ENCODE data around the gene PDCD1LG2.
"Not testable (repeated sequence)": the region's sequence is repeated elsewhere in the genome, so short reads cannot be mapped to it uniquely, and the experiment has no call there.

Gene PDCD1LG2

DNA sequence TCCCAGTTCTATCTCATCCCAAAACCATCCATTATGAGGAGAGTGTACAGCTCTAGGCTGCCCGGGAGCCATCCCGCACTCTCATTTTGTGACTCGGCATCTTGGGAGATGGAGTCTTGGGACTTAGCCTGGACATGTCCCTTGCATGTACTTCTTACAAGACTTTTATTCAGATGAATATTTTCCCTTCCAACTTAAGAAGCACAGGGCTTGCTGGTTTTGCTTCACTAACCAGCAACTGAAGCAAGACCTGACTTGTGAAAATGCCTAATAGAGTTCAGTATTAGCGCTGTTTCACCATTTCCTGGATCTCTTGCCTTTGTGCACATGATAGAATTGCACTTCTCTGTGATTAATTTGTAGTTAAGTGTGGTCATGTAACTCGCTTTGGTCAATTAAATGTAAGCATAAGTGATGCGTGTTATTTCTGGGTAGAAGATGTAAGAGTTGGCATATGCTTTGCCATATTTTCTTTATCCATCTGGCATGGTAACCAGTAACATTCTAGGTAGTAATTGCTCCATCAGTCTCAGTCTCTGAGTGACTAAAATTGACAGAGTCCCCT lies 55.8 kb downstream of the PDCD1LG2 start:
- DNase-seq (ENCODE audit: low read depth), result no peak

DNA sequence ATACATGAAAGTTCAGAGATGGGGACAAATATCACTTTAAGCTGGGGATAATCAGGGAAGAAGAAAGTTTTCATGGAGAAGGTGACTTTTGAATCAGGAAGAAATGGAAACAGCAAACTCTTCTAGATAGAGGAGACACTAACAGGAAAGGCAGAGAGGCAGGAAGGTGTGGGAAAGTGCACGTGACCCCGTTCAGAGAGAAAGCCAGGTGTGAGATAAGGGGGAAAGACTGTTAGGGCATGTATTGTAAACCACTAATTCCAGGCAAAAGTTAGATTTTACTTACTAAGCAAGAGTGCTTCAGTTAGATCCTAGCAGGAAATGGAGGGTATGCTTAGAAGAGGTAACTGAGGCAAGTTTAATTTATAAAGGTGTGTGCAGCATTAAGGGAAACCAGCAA lies 58.5 kb downstream of the PDCD1LG2 start:
- no peak for DNase-seq (ENCODE audit: low read depth)

- no peak for DNase-seq (ENCODE audit: low read depth)
Observed at GRCh38 chr9:5569409-5569808, 59.1 kb downstream of the PDCD1LG2 start.

DNA sequence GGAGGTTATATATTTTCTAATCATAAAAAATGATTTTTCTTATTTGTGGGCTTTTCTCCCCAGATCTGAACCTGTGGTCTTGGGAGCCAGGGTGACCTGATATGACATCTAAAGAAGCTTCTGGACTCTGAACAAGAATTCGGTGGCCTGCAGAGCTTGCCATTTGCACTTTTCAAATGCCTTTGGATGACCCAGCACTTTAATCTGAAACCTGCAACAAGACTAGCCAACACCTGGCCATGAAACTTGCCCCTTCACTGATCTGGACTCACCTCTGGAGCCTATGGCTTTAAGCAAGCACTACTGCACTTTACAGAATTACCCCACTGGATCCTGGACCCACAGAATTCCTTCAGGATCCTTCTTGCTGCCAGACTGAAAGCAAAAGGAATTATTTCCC lies 59.6 kb downstream of the PDCD1LG2 start:
- DNase-seq (ENCODE audit: low read depth), result no peak

DNA sequence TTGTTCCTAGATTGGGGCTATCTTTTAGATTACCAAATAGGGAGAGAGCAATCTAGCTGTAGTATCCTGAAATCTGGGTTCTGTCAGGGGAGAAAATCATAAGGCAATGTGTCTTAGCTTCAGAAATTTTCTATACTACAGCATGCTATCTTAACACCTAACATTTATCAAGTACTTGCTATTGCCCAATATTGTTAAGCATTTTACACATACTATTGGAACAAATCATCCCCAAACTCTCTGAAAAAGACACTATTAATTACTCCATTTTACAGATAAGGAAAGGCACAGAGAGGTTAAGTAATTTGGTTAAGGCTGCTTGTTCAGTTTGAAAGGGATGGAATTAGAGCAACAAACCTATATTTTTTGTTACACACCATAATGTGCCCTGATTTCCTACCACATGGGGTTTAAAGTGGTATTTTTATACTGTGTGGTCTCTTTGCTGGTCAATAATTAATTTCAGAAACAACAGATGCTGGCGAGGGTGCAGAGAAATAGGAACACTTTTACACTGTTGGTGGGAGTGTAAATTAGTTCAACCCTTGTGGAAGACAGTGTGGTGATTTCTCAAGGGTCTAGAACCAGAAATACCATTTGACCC lies 61.4 kb downstream of the PDCD1LG2 start:
- no peak for DNase-seq (ENCODE audit: low read depth)

DNA sequence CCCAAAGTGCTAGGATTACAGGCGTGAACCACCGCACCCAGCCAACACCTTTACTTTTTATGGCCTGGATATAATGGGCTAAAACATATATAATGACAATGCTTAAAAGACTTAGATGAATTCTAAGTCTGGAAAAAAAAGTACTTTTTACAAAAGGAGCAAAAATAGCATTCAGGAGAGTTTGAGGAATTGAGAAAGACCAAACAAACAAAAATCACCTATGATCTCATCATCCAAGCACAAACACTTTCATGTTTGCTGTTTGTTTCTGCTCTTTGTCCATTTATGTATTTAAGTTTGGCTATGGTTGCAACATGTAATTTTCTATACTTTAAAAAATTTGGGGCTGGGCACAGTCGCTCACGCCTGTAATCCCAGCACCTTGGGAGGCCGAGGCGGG lies 63.8 kb downstream of the PDCD1LG2 start:
- no peak for DNase-seq (ENCODE audit: low read depth)

GRCh38 chr9:5575000-5575399 lies 64.7 kb downstream of the PDCD1LG2 start:
- no peak for DNase-seq (ENCODE audit: low read depth)

DNA sequence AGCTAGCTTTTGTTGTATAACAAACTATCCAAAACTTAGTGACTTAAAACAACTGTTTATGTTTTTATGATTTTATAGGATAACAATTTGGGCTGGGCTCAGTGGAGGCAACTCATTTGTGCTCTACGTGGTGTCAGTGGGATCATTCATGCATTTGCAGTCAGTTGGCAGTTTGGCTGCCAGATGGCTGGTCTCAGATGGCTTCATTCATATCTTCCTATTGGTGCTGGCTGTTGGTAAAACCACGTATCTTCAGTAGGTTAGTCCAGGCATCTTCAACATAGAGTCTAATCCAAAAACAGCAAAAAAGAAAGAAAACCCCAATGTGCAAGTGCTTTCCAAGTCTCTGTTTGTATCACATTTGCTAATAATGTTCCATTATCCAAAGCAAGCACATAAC lies 66.9 kb downstream of the PDCD1LG2 start:
- DNase-seq (ENCODE audit: low read depth), result no peak

- peak; percentile 61 for DNase-seq (ENCODE audit: low read depth)
Observed at GRCh38 chr9:5578018-5578697, 67.8 kb downstream of the PDCD1LG2 start.

DNA sequence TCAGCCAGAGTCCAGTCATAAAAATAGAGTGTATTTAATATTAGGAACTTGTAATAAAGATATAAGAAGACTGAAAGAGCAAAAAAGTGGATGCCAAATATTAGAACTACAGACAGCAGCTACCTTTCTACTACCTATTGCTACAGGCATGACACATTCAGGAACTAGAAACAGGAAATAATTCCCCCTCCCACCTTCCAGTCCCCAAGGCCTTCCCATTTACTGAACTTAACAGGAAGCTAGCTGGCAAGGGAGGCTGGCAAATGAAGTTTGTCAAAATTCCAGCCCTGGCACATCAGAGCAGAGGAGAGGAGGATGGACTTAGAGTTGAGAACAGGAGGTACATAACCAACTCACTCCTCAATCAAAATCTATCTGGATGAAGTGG lies 68.4 kb downstream of the PDCD1LG2 start:
- DNase-seq (ENCODE audit: low read depth), result no peak

DNA sequence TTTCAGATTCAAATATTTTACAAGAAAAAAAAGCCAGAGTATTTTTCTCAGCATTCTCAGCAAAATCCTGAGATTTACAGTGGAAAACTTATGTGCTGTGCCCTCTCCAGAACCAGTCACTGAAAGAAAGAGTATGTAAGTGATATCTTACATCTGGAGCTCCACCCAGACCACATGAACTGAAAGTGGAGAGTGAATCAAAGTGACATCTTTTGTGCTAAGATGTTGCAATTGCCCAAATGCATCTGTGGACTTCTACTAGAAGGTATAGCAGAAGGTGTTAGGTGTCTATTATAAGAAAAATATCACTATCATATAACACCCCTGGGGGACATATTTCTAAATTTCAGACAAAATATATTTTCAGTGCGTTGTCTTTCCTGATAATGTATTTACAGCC lies 69.5 kb downstream of the PDCD1LG2 start:
- no peak for DNase-seq (ENCODE audit: low read depth)

GRCh38 chr9:5580650-5581049 lies 70.3 kb downstream of the PDCD1LG2 start:
- peak; percentile 21 for DNase-seq (ENCODE audit: low read depth)

GRCh38 chr9:5581706-5582105 lies 71.4 kb downstream of the PDCD1LG2 start:
- not testable (repeated sequence) for DNase-seq (ENCODE audit: low read depth)

GRCh38 chr9:5582835-5583195 lies 72.5 kb downstream of the PDCD1LG2 start:
- peak; percentile 70 for DNase-seq (ENCODE audit: low read depth)

DNA sequence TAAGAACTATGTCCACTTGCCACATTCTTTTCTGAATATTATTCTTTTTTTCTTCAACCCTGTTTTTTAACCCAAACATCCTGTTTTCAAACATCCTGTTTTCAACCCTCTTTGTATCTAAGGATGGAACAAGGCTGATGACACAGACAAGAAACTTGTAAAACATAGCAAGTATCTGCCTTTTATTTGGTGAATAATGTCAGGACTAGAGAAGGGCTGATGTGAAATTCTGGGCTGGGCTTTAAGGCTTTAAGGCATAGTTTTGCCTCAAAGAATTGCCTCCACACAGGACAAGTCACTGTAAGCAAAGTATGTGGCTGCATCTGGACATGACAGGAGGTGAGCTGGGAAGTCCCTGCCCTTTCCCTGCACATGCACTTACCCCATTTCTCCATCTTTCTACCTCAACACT lies 76.1 kb downstream of the PDCD1LG2 start:
- DNase-seq (ENCODE audit: low read depth), result peak; percentile 90

DNA sequence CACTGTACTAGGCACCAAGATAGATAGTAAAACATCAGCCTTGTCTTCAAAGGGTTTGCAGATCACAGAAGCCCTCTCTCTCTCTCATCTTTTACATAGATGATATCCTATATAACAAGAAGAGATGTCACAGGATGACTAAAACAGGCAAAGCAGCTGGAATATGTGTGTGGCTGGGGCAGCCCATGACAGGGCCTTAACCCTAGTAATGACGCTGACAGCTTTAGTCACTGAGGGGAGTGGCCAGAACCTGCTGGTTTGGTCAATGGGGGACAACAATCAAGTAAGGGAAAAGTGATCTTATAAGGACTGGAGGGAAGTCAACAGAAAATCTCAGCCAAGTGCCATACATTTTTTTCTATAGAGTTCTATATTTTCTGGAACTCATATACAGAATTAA lies 76.7 kb downstream of the PDCD1LG2 start:
- peak; percentile 90 for DNase-seq (ENCODE audit: low read depth)

GRCh38 chr9:5592231-5592630 lies 81.9 kb downstream of the PDCD1LG2 start:
- no peak for DNase-seq (ENCODE audit: low read depth)

- no peak for DNase-seq (ENCODE audit: low read depth)
Observed at GRCh38 chr9:5592904-5593303, 82.6 kb downstream of the PDCD1LG2 start.

DNA sequence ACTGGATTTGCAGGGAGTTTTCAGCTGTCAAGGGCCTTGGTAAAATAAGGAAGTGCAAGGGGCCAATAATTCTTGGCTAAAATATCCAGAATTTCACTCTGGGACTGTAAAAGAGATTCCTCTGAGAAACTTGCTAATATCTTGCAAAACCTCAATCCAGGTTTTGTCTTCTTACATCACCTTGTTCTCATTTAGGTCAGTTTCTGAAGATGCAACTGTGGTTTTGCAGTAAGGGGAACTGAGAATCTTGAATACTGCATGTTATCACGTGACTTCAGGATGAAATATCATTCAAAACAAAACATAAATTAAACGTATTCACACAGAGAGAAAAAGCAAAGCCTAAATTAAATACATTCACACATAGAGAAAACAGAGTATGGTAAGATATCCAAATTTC lies 83.6 kb downstream of the PDCD1LG2 start:
- no peak for DNase-seq (ENCODE audit: low read depth)

DNA sequence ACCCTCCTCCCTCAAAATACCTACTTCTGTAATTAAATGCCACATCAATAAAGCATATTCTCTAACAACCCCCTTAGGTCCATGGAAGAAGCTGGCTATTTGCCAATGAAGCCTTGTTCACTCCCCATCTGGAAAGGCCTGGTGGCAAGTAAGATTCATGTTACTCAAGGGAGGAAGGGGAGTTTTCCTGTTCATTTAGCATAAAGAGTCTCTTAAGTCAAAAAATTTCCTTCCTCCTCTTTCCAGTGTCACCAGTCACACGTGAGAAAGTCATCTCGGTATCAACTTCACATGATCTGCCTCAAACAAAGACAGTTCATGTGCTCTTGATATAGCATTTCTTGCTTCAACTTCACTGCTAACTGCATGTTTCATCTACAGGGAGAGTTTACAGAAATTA lies 85.8 kb downstream of the PDCD1LG2 start:
- no peak for DNase-seq (ENCODE audit: low read depth)

DNA sequence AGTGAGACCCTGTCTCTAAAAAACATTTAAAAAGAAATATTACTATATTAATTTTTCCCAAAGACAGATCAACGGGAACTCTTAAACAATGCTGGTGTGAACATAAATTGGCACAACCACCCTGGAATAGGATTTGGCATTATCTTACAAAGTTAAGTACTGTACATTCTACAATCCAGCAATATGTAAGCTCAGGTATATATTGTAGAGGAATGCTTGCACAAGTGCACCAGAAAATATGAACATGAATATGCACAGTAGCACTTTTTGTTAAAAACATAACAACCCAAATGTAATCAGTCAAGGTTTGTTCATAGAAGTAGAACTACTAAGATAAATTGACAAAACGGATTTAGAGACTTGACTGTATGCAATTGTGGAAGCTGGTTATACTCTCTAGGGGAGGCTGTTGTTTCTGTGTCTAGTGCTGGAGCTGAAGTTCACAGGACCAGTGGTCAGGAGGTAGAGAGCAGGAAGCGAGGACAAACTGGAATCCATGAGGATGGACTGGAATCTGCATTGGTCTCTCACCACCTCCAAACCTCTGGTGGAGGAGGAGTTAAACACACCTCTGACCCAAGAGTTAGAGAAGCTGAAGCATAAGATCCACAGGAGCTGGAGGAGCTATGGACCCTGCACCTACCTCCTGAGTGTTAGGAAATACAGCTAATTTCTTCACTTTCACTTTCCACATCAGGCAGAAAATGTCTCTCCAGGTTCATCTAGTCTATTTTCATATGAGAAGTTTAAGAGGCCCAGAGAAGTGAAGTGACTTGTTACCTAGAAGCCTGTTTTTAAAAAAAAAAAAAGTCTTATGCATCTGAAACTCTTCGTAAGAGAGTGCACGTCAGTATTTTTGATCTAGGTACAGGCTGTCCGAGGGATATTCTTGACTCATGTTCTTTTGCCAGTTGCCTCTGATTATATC lies 98.2 kb downstream of the PDCD1LG2 start:
- no peak for DNase-seq (ENCODE audit: low read depth)

DNA sequence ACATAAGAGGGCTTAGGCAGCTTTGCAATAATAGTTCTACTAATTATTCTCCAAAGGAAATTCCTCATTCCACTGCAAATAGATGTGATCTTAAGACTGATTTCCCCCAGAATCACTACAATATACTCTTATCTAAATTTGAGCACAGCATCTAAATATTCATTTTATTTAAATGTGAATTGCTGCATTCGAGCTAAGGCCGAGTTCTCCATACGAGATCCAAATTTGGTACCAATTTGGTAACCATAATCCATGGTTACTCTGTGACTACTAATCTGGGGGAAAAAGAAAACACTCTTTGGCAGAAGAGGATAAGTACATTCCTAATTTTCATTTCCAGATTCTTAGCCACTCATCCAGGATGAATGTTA lies 98.9 kb downstream of the PDCD1LG2 start:
- peak; percentile 27 for DNase-seq (ENCODE audit: low read depth)

- DNase-seq (ENCODE audit: low read depth), result no peak
Observed at GRCh38 chr9:5610491-5610890, 100.2 kb downstream of the PDCD1LG2 start.
